Stimulated activated CD4-positive, alpha-beta T cell treated with anti-CD3 and anti-CD28 coated beads, Interleukin-12 subunit alpha, Interleukin-12 subunit beta, amount 100 ng/mL, for 48 hours (primary cell): Measurements from ENCODE around the gene RMC1.
"Not testable (repeated sequence)": the region's sequence is repeated elsewhere in the genome, so short reads cannot be mapped to it uniquely, and the experiment has no call there.

ENCODE experiments used
- DNase-seq, 3 donors: peaks; one replicate each; pipeline ENCODE4 v3.0.0-alpha.2; 2020; ENCODE audit warnings: low read depth in 2 of 3, low spot score in 1 of 3

RMC1 gene

DNA sequence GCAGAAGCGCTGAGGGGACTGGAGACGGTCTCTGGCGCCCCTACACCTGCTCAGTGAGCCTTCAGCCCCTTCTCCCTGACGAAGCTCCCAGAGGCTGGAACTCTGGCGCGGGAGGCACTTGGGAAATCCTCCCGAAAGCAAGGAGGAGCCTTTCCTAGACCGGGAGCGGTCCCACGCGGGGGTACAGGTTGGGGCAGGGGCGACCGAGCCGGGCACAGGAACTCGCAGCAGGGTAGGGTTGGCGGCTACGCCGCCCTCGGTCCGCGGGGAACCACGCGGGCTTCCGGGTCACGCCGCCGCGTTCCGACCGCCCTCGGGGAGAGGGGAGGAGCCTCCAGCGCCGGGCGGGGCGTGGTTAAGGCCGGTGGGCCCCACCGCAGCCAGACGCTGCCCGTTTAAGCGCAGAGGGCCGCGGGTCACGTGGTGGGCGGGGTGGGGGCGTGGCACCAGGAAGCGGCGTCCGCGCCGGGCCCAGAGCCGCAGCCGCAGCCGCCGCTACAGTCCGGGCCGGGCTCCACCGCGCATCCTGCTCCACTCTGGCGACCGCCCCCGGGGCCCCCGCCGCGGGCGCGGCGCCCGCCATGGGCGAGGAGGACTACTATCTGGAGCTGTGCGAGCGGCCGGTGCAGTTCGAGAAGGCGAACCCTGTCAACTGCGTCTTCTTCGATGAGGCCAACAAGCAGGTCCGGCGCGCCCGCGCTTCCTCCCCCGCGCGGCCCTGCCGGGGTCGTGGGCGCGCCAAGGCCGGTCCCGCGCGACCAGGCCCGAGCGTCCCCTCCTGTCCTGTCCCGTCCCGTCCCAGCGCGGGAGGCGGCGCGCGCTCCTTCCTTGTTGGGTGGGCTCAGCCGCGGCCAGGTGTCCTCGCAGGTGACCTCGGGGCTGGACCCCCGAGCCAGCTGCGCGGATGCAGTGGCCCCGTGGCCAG is at the start of gene RMC1:
TSS of gene RMC1 (plus strand) at position 474 of the 925 bp plus-strand sequence. CDS start at position 582, 108 bp downstream.
- DNase-seq: peak; percentile 96 to 99 (median 99)

DNA sequence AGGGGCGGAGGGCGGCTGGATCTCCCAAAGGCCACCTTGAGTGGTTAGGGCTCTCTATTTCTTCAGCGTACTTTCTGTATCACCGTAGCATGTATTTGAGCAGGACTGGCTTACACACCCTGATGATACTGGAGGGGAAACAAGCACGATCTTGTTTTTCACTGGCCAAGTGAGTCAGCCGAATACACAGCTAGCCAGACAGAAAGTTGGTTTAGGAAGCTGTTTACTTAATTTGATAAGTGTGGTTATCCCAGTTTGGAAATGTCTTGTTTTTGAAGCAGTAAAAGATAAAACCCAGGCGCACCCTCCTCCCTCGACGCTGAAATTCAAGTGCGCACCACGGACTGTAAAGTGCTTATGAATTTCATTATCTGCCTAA is 49.6 kb upstream of the RMC1 start:
- DNase-seq: peak in 1 of 3 donors; percentile 6

DNA sequence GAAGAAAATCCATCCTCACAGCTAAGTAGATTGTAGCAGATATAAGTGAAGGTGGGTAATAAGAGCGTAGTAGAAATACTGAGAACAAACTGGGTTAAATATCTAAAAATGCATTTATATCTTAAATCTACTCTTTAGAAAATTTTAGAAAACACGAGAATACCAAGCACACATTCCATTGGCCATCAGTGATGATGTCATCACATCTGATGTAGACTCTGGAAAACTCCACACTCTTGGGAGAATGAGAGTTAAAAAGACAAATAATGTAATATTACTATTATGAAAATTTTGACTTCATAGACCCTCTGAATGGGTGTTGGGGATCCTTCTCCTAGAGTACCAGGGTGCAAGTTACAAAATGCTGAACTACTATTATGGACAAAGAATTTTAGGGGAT is 46.5 kb upstream of the RMC1 start:
- no peak for DNase-seq

DNA sequence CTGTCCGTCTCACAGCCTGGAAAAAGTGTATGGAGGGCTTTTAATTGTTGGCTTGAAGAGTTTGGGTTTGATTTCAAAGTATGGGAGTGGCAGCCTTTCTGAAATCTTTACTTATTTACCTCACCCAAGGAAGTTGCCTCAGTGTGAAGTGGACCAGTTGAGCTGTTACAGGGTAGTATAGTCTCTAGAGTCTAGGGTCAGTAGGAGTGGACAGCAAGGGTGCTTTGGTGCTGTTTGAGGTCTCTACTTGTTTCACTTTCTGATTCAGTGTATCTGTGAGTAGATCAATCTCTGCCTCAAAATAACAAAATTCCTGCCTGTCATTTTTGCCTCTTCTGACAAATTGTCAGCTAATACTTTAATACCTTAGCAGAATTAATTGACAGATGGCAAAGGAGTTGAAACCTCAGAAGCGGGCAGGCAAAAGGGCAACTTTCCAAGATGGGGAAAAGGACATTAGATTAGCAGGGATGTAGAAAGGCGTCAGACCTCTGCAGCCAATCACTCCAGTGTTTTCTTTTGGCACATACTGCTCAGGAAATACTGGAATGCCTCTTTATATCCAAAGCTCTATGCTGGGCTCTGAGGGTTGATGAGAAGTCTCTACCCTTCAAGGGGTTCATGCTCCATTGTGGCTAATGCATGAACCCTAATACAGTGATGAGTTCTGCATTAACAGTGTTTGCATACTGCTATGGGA is 44.3 kb upstream of the RMC1 start:
- DNase-seq: no peak

DNA sequence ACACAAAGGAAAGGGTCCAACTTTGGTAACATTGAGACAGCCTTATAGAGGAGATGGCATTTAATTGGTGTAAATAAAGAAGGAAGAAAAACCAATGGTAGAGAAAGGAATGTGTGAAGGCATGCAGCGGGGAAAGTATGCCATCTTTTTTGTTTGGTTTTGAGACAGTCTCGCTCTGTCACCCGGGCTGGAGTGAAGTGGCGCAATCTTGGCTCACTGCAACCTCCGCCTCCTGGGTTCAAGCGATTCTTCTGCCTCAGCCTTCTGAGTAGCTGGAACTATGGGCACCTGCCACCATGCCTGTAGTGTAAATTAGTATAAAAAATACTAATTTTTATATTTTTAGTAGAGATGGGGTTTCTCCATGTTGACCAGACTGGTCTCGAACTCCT is 43.8 kb upstream of the RMC1 start:
- DNase-seq: no peak

DNA sequence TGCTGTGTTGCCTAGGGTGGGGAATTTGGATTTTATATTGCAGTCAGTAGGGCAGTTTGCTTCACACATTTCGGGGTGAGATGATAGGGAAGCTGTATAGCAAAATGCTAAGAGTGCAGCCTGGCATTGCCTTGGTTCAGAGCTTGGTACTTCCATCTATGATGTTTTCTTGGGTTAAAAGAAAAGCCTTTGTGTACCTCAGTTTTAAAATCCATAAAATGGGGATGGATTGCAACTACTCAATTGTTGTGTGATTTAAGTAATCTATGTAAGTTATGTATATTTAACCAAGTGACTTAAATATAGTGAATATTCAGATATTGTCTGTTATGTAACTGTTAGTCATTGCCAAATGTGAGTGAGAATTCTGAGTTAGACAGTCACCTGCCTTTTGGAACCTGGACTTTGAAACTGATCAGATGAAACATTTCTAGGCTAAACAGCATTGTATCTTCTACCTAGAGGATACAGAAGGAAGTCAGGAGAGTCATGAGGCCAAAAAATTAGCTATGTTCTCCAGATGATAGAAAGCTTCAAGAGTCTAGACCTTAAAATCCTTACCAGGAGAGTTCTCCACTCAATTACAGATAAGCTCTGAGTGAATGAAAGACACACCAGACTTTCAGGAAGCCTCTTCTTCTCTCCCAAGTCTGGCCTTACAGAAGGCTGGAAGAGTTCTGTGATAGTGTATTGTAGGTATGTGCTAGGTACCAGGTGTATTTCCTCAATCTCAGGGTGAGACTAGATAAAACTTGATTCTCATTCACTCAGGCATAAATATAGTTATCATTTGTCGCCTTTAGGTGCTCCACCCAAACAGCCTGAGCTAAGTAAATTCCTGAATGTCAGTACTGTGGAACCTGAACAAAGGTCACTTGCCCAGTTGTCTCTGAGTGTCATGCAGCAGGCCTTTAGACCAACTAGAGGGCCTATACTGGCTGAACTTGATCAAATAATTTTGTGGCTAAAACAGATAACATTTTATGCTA is 42.7 kb upstream of the RMC1 start:
- DNase-seq: no peak

DNA sequence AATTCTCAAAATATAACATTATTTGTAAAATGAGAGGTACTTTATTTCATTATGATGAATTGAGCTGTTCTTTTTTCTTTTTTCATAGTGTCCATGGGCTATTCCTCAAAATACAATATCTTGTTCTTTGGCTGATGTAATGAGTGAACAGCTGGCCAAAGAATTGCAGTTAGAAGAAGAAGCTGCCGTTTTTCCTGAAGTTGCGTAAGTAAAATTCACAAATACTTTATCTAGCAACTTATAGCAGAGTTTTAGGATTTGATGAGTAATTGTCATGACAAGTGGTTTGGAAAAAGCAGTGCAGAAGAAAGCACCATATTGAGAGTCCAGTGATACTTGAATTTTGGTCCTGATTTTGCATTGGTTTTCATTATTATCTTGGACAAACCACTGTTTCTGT is 40.4 kb upstream of the RMC1 start:
- DNase-seq: no peak

DNA sequence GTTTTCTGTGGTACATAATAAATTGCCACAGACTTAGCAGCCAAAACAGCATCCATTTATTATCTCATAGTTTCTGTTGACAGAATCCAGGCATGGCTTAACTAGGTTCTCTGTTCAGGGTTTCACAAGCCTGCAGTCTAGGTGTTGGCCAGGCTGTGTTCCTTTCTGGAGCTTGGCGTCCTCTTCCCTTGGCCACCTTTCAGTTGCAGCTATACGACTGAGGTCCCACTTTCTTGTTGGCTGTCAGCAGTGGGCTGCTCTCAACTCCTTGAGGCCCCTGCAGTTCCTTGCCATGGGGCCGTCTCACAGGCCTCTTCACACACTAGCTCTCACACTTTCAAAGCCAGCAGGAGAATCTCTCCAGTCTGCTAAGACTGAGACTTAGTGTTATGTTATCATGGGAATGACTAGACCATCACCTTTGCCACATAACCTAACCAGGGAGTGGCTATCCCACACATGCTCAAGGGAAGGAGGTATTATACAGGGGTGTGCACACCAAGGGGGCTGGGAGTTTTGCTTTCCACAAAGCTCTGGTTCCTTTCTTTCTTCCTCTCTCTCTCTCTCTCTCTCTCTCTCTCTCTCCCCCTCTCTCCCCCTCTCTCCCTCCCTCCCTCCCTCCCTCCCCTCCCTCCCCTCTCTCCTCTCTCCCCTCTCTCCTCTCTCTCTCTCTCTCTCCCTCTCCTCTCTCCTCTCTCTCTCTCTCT is 34.4 kb upstream of the RMC1 start:
- DNase-seq: no peak

DNA sequence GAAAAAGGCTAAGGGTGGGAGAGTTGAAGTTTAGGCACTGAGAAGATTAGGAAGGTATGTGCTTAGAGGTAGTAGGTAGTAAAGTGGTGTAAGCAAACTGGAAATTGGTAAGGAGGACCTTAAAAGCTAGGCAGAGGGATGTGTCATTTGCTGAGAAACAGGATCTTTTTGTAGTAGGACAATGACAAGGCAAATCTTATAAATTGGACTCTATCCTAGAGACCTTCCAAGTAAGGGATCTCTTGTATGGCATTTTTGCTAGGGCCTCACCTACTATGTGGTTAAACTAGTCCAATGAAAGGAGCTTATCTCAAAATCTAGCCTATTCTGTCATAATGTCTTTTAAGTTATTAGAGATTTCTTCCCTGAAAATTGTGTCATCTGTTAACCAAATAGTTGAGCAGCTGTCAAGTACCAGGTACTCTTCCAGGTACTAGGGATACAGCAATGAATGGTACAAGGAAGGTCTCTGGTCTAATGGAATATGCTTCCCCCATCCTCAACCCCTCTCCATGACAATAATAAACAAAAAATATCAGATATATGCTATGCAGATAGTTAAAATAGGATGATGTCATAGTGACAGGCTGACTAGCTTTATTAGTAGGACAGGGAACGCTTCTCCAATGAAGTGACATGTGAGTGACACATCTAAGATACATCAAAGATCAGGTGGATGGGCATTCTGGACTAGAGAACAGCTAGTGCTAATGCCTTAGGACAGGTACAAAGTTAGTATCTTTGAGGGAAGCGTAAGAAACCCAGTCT is 32.5 kb upstream of the RMC1 start:
- DNase-seq: no peak

DNA sequence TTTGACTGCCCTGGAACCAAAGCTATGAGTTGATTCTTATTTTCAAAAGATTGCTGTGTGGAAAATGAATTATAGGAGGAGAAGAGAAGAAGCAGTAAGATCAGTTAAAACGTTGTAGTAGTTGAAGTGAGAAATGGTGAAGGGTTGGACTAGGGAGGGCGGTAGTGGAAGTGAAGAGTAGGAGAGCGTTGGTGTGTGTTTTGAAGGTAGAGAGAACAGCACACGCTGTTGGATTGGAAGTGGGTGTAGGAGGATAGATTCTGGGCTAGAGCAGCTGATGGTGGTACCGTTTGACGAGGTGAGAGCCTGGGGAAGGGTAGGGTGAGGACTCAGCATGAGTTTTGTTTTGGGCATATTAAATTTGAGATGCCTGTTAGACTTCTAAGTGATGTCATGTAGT is 31.8 kb upstream of the RMC1 start:
- DNase-seq: no peak

DNA sequence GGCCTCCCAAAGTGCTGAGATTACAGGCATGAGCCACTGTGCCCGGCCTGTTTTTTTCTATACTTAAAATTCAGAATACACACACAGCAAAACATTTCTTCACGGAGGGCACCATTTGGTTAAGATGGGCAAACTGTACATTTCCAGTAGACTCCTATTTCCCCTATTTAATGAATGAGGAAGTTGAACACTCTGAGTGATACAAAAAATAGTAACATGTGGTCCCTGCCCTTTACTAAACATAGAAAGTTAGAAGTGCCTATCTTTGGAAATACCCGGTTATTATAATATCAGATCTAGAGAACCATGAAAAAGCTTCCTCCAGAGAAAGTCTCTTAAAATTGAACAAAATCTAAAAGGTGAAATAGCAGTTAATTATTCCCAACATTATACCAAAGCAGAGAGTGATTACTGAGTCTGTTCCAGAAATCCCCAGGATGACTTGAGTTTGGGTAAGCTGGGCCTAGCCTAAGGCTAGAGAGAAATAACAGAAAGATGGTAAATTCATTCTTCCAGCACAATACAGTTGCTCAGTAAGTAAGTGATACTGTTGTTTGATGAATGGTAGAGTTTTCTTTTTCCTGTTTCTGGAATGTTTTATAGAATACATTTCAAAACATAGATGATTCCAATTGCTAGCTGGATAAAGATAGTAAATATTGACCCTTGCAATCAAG is 23.3 kb upstream of the RMC1 start:
- DNase-seq: no peak

DNA sequence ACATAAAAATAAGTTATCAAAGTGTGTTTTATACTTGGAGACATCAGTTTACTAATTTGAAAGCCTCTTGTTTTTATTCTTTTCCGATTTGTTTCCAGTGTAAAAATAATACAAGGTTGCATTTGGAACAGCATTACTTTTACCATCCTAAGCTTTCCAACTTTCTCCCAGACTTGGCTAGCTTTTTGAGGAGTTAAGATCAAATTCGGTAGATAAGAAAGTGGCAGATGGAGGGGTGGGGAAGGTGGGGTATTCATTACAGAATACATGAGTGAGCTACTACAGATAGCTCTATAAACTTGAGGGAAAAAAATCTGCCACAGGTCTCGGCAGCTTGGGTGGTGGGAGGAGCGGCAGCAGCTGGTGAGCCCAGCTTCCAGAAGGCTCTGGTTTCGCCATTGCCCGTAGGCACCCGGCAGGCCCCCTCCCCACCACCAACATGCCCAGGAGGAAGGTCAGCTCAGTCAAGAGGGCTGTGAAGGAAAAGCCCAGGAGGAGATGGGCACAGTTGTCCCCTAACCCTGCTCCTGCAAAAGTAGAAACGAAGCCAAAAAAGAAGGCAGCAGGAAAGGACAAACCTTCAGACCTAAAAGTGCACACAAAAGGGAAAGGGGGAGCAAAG is 18.6 kb upstream of the RMC1 start:
- no peak for DNase-seq

DNA sequence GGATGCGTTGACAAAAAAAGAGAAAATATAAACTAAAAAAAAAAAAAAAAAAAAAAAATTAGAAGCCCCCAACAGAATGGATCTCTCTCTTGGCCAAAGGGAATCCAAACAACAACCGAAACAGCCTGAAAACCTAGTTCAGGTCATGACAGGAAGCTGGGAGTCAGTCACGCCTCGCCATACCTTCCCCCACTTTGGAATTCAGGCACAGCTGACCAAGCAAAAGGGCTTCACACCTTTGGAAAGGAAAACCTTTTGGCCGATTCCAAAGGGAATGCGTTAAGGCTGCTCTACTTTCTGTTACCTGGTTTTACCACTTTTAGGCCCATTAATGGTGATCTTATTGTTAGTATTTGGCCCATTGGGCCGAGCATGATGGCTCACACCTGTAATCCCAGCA is 17.9 kb upstream of the RMC1 start:
- no peak for DNase-seq

DNA sequence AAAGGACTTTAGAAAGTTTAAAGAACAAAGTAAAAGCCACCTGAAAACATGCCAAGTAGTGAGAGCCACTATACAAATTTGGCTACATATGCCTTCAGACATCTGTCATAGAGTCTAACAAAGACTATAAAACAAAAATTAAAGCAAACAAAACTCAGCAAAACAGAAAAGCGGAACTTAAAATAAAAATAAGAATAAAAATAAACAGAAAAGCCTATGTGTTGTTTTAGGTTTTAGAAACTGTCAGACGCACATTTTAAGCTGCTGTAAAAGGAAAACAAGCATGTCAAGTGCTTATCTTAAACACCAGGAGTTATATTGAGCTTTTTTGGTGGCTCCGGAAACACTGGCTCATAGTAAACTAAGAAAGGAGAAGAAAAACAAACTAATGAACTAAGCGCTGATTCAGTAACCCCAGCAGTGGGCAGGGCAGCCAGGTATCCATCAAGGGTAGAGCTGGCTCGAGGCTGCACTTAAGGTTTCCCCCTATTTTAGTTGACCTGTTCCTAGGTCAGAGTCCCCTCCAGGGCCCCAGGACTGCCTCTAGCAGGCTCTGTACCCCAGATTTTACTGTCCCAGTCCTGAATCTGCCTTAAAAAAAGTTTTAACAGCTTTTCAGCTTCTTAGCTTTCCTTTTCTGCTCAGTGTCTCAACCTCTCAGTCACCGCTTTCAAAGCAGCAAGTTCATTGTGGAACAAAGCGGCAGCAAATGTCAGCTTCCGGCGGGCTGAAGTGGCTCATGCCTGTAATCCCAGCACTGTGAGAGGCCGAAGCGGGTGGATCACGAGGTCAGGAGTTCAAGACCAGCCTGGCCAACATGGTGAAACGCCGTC is 15.4 kb upstream of the RMC1 start:
- peak in 2 of 3 donors; percentile 25 to 32 for DNase-seq

DNA sequence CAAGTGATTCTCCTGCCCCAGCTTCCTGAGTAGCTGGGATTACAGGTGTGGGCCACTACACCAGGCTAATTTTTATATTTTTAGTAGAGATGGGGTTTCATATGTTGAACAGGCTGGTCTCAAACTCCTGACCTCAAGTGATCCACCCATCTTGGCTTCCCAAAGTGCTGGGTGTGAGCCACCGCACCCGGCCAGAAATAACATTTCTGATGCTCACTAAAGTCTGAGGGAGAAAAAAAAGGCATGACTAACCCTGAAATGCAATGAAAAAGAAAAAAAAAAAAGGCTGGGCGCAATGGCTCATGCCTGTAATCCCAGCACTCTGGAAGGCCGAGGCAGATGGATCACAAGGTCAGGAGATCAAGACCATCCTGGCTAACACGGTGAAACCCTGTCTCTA is 13.7 kb upstream of the RMC1 start:
- not testable (repeated sequence) for DNase-seq

DNA sequence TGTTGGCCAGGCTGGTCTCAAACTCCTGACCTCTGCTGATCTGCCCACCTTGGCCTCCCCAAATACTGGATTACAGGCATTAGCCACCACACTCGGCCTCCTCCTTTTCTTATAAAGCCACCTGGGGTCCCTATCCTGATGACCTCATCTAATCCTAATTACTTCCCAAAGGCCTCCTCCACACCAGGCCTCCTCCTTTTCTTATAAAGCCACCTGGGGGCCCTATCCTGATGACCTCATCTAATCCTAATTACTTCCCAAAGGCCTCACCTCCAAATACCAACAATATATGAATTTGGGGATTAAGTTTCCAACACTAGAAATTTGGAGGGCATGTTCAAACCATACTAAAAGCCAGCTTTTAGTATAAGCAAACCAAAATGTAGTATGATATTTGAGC is 9.7 kb upstream of the RMC1 start:
- DNase-seq: no peak

DNA sequence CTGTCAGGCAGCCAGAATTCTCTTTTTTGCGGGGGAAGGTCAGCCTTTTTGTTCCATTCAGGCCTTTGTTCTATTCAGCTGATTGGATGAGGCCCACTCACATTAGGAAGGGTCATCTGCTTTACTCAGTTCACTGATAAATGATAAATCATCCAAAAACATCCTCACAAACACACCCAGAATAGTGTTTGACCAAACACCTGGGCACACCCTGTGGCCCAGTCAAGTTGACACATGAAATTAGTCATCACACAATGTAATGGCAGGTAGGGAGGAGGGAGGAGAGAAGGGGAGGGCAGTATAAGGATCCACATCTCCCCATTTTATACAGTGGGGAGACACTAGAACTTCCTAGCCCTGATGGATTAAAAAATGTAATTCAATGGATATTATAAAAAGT is 8.3 kb upstream of the RMC1 start:
- DNase-seq: no peak
